Osteocyte (in vitro differentiated cells): ENCODE data around the gene FSIP2. TPM values are rescaled to one million over a fixed set of nuclear protein-coding genes. Genes with fewer than 3 reads are reported as not detected.

Experiments
- DNase-seq: peaks from one replicate; pipeline ENCODE4 v3.0.0; 2021; ENCODE audit warnings: mixed read lengths; ENCODE audit not compliant: unreplicated experiment; ENCODE audit errors: extremely low spot score
- H3K27ac Mint-ChIP-seq: one replicate; pipeline ENCODE4 v1.8.0; 2021; ENCODE audit warnings: mild to moderate bottlenecking, mixed read lengths; ENCODE audit not compliant: unreplicated experiment
- H3K27me3 Mint-ChIP-seq: one replicate; pipeline ENCODE4 v1.8.0; 2021; ENCODE audit warnings: mixed read lengths; ENCODE audit not compliant: unreplicated experiment
- H3K36me3 Mint-ChIP-seq: one replicate; pipeline ENCODE4 v1.8.0; 2021; ENCODE audit warnings: mixed read lengths; ENCODE audit not compliant: unreplicated experiment
- H3K4me1 Mint-ChIP-seq: one replicate; pipeline ENCODE4 v1.8.0; 2021; ENCODE audit warnings: mixed read lengths; ENCODE audit not compliant: unreplicated experiment
- H3K4me3 Mint-ChIP-seq: one replicate; pipeline ENCODE4 v1.8.0; 2021; ENCODE audit warnings: mild to moderate bottlenecking, moderate library complexity, mixed read lengths; ENCODE audit not compliant: unreplicated experiment
- H3K9me3 Mint-ChIP-seq: one replicate; pipeline ENCODE4 v1.8.0; 2021; ENCODE audit warnings: mixed read lengths; ENCODE audit not compliant: unreplicated experiment
- CTCF ChIP-seq: fragments of 200-600 bp; sonication (generic); IDR thresholded peaks from 2 replicates; pipeline ENCODE4 v1.5.0; 2021; ENCODE audit warnings: antibody characterized with exemption, mild to moderate bottlenecking, moderate library complexity
- total RNA-seq: library from RNA; stranded (reverse); gene quantifications from 2 replicates; pipeline ENCODE4 v1.2.1, GENCODE V29; 2021

FSIP2 gene
- total RNA-seq, 1 donor from 2014 or later, result 3.5 TPM

GRCh38 chr2:185734658-185735057, 3.9 kb upstream of the FSIP2 start:
- no peak for TF ChIP-seq CTCF
- no peaks in the 10 kb centered on the region for H3K9me3 Mint-ChIP-seq
- H3K4me1 Mint-ChIP-seq, result peaks cover 8% of the 10 kb centered on the region
- no peak overlapping the region for H3K4me3 Mint-ChIP-seq
- H3K27ac Mint-ChIP-seq, result no peak overlapping the region
- H3K27me3 Mint-ChIP-seq, result peaks cover 5% of the 10 kb centered on the region
- no peaks in the 10 kb centered on the region for H3K36me3 Mint-ChIP-seq
- no peak for DNase-seq

DNA sequence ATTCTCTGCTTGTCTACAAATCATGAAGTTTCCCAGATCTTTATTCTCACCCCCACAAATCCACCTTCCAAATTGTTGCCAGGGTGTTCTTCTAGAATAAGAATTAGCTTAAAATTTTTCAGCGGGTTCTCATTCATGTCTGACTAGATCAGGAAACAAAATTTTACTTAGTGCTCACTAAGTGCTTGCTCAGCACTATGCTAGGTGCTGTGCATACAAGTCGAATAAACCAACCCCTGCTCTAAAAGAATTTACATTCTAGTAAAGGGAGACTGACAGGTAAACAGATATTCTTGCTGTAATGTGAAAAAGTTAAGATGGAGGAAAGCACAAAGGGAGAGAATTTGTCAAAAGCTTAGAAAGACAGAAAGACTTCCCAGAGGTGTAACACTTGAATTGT, 2.4 kb upstream of the FSIP2 start:
- no peak overlapping the region for H3K4me3 Mint-ChIP-seq
- no peaks in the 10 kb centered on the region for H3K9me3 Mint-ChIP-seq
- no peak for DNase-seq
- no peak overlapping the region for H3K27ac Mint-ChIP-seq
- no peaks in the 10 kb centered on the region for H3K36me3 Mint-ChIP-seq
- peaks cover 8% of the 10 kb centered on the region for H3K4me1 Mint-ChIP-seq
- H3K27me3 Mint-ChIP-seq, result peaks cover 5% of the 10 kb centered on the region
- no peak for TF ChIP-seq CTCF

DNA sequence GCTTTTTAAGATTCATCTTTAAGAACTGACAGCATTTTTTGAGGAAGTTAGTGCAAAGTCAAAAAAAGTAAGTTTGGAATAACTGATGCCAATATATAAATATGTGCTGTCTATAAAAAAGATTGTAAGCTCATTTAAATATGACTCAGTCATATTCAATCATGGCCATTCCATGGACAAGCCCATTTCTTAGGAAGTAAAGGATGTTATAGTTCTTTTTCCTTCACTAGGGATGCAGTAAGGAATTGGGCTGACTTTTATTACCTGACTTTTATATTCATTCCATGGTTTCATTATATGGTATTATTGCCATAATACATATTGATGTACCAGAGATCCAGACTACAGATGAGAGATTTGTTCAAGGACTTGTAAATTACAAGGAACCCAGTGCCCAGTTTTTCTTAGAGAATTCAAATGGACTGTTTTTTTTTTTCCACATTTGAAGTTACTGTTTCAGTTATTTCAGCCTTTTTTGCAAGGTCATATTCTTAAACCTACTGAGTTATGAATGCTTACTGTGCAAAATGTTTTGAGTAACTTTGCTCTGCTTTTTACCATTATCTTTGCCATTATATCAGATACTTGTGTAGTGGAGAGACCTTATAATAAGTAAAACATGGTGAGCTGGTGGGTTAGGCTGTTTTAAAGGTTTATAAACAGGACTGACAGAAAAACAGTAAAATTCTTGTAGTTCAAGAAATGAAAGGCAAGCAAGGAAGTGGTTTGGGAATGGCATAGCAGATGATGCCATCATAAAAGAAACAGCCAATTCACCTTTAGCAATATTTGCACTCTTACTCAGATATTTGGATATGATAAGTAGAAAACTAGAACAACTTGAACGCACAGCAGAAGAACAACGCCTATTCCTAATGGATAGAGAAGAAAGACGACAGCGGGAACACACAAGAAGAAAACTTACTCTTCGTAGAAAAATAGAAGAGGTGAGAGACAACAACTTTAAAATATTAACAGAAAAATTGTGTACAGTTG, 7.6 kb downstream of the FSIP2 start:
- H3K9me3 Mint-ChIP-seq, result no peaks in the 10 kb centered on the region
- TF ChIP-seq CTCF, result no peak
- H3K4me3 Mint-ChIP-seq, result no peak overlapping the region
- no peak for DNase-seq
- H3K4me1 Mint-ChIP-seq, result no peaks in the 10 kb centered on the region
- no peaks in the 10 kb centered on the region for H3K36me3 Mint-ChIP-seq
- no peaks in the 10 kb centered on the region for H3K27me3 Mint-ChIP-seq
- H3K27ac Mint-ChIP-seq, result no peak overlapping the region

DNA sequence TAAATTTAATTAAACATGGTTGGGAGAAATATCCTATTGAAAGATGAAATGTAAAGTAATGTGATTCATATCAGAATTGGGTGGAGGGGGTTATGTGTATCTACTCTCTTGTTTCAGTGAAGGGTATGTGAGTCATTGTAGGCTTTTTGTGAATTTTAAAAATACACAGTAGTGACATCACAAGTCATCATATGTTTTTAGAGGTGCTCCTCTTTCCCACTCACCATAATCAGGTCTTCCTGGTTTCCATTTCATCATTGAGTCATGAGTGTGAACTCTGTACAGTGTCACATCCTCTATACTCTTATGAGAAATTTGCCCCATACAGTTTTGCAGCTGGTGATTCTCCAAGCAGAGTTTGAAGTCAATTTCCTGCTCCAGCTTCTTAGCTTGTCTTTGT, 18.8 kb downstream of the FSIP2 start:
- H3K9me3 Mint-ChIP-seq, result no peaks in the 10 kb centered on the region
- peaks cover 3% of the 10 kb centered on the region for H3K4me1 Mint-ChIP-seq
- no peak overlapping the region for H3K27ac Mint-ChIP-seq
- TF ChIP-seq CTCF, result no peak
- no peak overlapping the region for H3K4me3 Mint-ChIP-seq
- DNase-seq, result no peak
- H3K36me3 Mint-ChIP-seq, result peaks cover 1% of the 10 kb centered on the region
- no peaks in the 10 kb centered on the region for H3K27me3 Mint-ChIP-seq

GRCh38 chr2:185771396-185771795, 32.8 kb downstream of the FSIP2 start:
- H3K4me3 Mint-ChIP-seq, result no peak overlapping the region
- H3K9me3 Mint-ChIP-seq, result peaks cover 57% of the 10 kb centered on the region
- H3K27me3 Mint-ChIP-seq, result no peaks in the 10 kb centered on the region
- peaks cover 18% of the 10 kb centered on the region for H3K36me3 Mint-ChIP-seq
- H3K4me1 Mint-ChIP-seq, result no peaks in the 10 kb centered on the region
- no peak overlapping the region for H3K27ac Mint-ChIP-seq
- DNase-seq, result no peak
- TF ChIP-seq CTCF, result no peak
